GM23248 (cell line): ENCODE data around the gene SYNDIG1. TPM values are rescaled to one million over a fixed set of nuclear protein-coding genes. Genes with fewer than 3 reads are reported as not detected.

Source experiments
- DNase-seq: peaks from one replicate; pipeline ENCODE4 v3.0.0-alpha.2; 2015
- H2AFZ ChIP-seq: fragments of 200-600 bp; sonication (generic); 2 replicates; pipeline ENCODE4 v1.6.1; 2016; ENCODE audit warnings: antibody characterized with exemption
- H3F3A ChIP-seq: fragments of 200-600 bp; sonication (generic); 2 replicates; pipeline ENCODE4 v1.6.1; 2016; ENCODE audit warnings: mild to moderate bottlenecking, antibody characterized with exemption, mixed run types; ENCODE audit not compliant: insufficient read depth
- H3K27ac ChIP-seq: fragments of 200-600 bp; sonication (generic); 2 replicates; pipeline ENCODE4 v1.5.1; 2016; ENCODE audit warnings: mild to moderate bottlenecking
- H3K27me3 ChIP-seq: fragments of 200-600 bp; sonication (generic); replicated peaks from 2 replicates; pipeline ENCODE4 v1.6.1; 2016; ENCODE audit warnings: mild to moderate bottlenecking; ENCODE audit not compliant: insufficient read depth
- H3K36me3 ChIP-seq: fragments of 200-600 bp; sonication (generic); 2 replicates; pipeline ENCODE4 v1.6.1; 2016; ENCODE audit warnings: low read depth, mild to moderate bottlenecking
- H3K4me1 ChIP-seq: fragments of 200-600 bp; sonication (generic); 2 replicates; pipeline ENCODE4 v1.6.1; 2016; ENCODE audit warnings: mild to moderate bottlenecking; ENCODE audit not compliant: insufficient read depth
- H3K4me2 ChIP-seq: fragments of 200-600 bp; sonication (generic); one replicate; pipeline ENCODE4 v1.6.1; 2016; ENCODE audit warnings: mild to moderate bottlenecking; ENCODE audit not compliant: unreplicated experiment
- H3K4me3 ChIP-seq: fragments of 200-600 bp; sonication (generic); 2 replicates; pipeline ENCODE4 v1.5.1; 2016; ENCODE audit warnings: mild to moderate bottlenecking
- H3K79me2 ChIP-seq: fragments of 200-600 bp; sonication (generic); 2 replicates; pipeline ENCODE4 v1.6.1; 2016; ENCODE audit warnings: mild to moderate bottlenecking; ENCODE audit not compliant: insufficient read depth
- H3K9ac ChIP-seq: fragments of 200-600 bp; sonication (generic); 2 replicates; pipeline ENCODE4 v1.6.1; 2016; ENCODE audit warnings: mild to moderate bottlenecking
- H3K9me2 ChIP-seq: fragments of 200-600 bp; sonication (generic); 2 replicates; pipeline ENCODE4 v1.6.1; 2016; ENCODE audit warnings: mixed run types, mild to moderate bottlenecking, moderate library complexity; ENCODE audit not compliant: insufficient read depth
- H3K9me3 ChIP-seq: fragments of 200-600 bp; sonication (generic); one replicate; pipeline ENCODE4 v1.6.1; 2017; ENCODE audit warnings: low read depth
- H4K20me1 ChIP-seq: fragments of 200-600 bp; sonication (generic); 2 replicates; pipeline ENCODE4 v1.6.0; 2016; ENCODE audit not compliant: insufficient read depth
- EZH2 ChIP-seq: fragments of 200-600 bp; sonication (generic); IDR thresholded peaks from 2 replicates; pipeline ENCODE4 v1.6.1; 2018; ENCODE audit warnings: antibody characterized with exemption, mild to moderate bottlenecking; ENCODE audit not compliant: insufficient read depth, poor library complexity, severe bottlenecking
- EZH2phosphoT487 ChIP-seq: fragments of 200-600 bp; sonication (generic); IDR thresholded peaks from 2 replicates; pipeline ENCODE4 v1.6.1; 2018; ENCODE audit warnings: antibody characterized with exemption, moderate library complexity, mild to moderate bottlenecking, low read depth; ENCODE audit not compliant: insufficient read depth
- WGBS, 2 experiments: methylation state at CpG; one replicate each; pipeline ENCODE4 v1.1.6; 2015 to 2017; ENCODE audit warnings: low lambda C conversion rate in 2 of 2, low coverage in 1 of 2; ENCODE audit errors: missing lambda C conversion rate in 2 of 2; 5-methylcytosine and 5-hydroxymethylcytosine counted together
- in situ Hi-C: fragments of 300-500 bp; cut with MboI; formaldehyde crosslinking; loops from 2 replicates; pipeline ENCODE4 v1.15.0; 2020
- polyA plus RNA-seq: library from polyadenylated mRNA; unstranded; fragments of >200 nt; fragmentation: Nextera tagmentation; extraction: Ambion mirVana; gene quantifications from 2 replicates; pipeline ENCODE4 v1.2.1, GENCODE V29; 2016
- total RNA-seq: library from RNA; depleted of rRNA; stranded (reverse); fragments of >200 nt; shearing (Covaris generic); gene quantifications from 2 replicates; pipeline ENCODE4 v1.2.3, GENCODE V29; 2014

SYNDIG1 gene
- total and polyA plus RNA-seq, 2 experiments from 2014 or later = 1.6 to 2.6 TPM

DNA sequence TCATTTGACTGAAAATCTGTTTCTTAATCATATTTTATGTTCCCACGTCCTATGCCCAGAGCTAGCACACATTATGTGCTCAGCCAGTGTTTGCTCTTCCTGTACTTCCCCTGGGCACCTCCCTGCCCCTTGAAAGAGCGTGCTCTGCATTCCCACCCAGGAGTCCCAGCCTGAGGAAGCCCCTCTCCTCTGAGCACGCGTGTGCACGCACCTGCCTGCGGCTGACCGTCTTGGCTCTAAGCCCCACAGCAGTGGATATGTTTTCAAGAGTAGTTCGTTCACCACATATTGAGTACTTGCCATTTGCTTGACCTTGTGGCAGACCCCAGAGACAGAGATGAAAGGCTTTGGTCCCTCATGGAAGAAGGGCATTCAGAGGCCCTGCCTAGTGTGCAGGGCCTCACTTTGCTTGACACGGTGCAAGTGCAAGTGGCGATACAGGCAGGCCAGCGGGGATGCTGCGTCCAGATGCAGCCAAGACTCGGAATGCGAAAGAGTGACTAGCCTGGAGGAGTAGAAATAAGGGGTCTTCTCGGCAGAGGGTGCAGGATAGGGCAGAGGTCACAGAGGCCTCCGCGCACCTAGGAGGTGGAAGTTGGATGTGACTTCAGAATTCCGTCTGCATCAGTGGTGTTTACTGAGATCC is 14.1 kb downstream of the SYNDIG1 start:
- no peak overlapping the region for H3K4me2 ChIP-seq
- H3K9ac ChIP-seq = no peak overlapping the region
- no peak overlapping the region for H3K27ac ChIP-seq
- no peaks in the 10 kb centered on the region for H4K20me1 ChIP-seq
- no peak for TF ChIP-seq EZH2
- no peak for TF ChIP-seq EZH2phosphoT487
- no peak overlapping the region for H3K4me3 ChIP-seq
- H2AFZ ChIP-seq = no peak overlapping the region
- 0 out of 2 replicates have a peak, but pooled peaks cover under 1% of the 10 kb centered on the region for H3K27me3 ChIP-seq
- WGBS, 2 experiments = 69% methylated on average over 15 to 18 of the region's 18 CpGs
- H3K36me3 ChIP-seq = no peaks in the 10 kb centered on the region
- no peak for DNase-seq
- H3K9me3 ChIP-seq = no peaks in the 10 kb centered on the region
- no peaks in the 10 kb centered on the region for H3K79me2 ChIP-seq
- no peaks in the 10 kb centered on the region for H3F3A ChIP-seq
- no peaks in the 10 kb centered on the region for H3K9me2 ChIP-seq
- H3K4me1 ChIP-seq = no peaks in the 10 kb centered on the region
- in situ Hi-C loops = loop anchor here (5.0 kb wide), 1 partner anchor 49 kb away; no protein-coding TSS in a partner anchor

DNA sequence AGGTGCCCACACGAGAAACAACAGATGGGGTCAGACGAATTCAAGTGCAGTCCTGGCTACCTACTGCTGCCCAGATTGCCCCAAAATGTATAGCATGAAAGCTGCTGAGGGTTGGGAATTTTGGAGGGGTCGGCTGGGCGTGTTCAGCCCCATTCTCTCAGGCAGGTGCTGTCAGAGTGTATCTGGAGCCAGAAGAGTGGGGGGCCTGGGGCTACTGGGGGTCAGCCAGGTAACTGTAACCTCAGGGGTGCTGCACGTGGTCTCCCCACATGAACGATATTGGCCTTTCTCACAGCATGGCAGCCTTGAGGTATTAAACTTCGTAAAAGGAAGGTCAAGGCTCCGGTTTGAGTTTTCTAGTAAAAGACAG is 14.6 kb downstream of the SYNDIG1 start:
- no peaks in the 10 kb centered on the region for H3F3A ChIP-seq
- no peak overlapping the region for H3K4me3 ChIP-seq
- DNase-seq = no peak
- H2AFZ ChIP-seq = no peak overlapping the region
- H3K4me2 ChIP-seq = no peak overlapping the region
- no peak overlapping the region for H3K27ac ChIP-seq
- TF ChIP-seq EZH2phosphoT487 = no peak
- no peak for TF ChIP-seq EZH2
- no peak overlapping the region for H3K9ac ChIP-seq
- 60 to 64% methylated on average over 8 of the region's 8 CpGs for WGBS, 2 experiments
- no peaks in the 10 kb centered on the region for H4K20me1 ChIP-seq
- no peaks in the 10 kb centered on the region for H3K36me3 ChIP-seq
- no peaks in the 10 kb centered on the region for H3K27me3 ChIP-seq
- H3K79me2 ChIP-seq = no peaks in the 10 kb centered on the region
- no peaks in the 10 kb centered on the region for H3K9me3 ChIP-seq
- H3K4me1 ChIP-seq = no peaks in the 10 kb centered on the region
- in situ Hi-C loops = loop anchor here (5.0 kb wide), 1 partner anchor 48 kb away; no protein-coding TSS in a partner anchor
- no peaks in the 10 kb centered on the region for H3K9me2 ChIP-seq

DNA sequence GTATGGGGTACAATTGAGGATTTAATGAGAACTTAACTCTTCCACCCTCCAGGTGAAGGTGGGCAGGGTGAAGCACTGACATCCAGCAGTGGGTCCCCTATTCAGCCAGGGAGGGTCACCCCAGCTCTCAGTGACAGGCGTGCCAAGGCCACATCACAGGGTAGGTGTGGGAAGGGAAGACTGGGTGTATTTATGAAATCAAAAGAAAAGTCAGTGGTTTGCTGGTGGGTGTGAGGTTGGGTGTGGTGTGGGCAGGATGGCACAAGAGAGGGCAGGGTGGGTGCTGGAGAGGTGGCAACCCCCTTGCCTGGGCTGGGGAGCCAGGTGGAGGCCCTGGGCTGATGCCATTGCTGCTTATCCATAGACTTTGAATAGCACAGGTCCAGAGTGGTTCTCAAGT is 16.6 kb downstream of the SYNDIG1 start:
- in situ Hi-C loops = no loop called here
- 55 to 65% methylated on average over 1 of the region's 1 CpG for WGBS, 2 experiments

DNA sequence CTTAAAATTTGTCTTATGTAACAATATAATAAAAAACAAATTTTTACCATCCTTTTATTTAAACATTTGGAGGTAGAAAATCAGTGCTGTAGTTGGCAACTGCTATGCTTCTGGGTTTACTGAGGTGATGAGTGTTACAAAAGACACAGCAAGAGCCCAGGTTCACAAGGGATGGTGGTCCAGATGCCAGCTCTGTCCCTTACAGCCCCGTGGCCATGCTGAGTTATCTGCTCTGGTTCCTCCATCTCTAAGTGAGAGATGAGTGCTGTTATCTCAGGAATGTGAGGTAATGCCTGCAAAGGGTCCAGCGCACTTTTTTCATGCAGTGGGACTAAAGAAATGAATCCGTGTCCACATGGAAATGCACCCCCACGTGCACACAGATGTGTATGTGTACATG is 17.8 kb downstream of the SYNDIG1 start:
- Histone ChIP-seq H3K27me3 (no peaks in the 10 kb centered on the region), H3K4me1 (no peaks in the 10 kb centered on the region), H3K27ac (no peak overlapping the region), H3K9me2 (no peaks in the 10 kb centered on the region), H3K36me3 (no peaks in the 10 kb centered on the region), H3K9ac (no peak overlapping the region), H3K79me2 (no peaks in the 10 kb centered on the region), H3K9me3 (no peaks in the 10 kb centered on the region), H3K4me2 (no peak overlapping the region), H2AFZ (no peak overlapping the region), H4K20me1 (no peaks in the 10 kb centered on the region), H3F3A (no peaks in the 10 kb centered on the region), H3K4me3 (no peak overlapping the region)
- TF ChIP-seq EZH2 (no peak), EZH2phosphoT487 (no peak)
- in situ Hi-C loops = no loop called here
- 35 to 42% methylated on average over 4 of the region's 4 CpGs for WGBS, 2 experiments
- DNase-seq = no peak

More for the DNA sequence above, 16.6 kb downstream of the SYNDIG1 start:
- H3F3A ChIP-seq = no peaks in the 10 kb centered on the region
- no peak overlapping the region for H3K27ac ChIP-seq
- no peak overlapping the region for H3K4me3 ChIP-seq
- TF ChIP-seq EZH2phosphoT487 = no peak
- no peak for TF ChIP-seq EZH2
- H4K20me1 ChIP-seq = no peaks in the 10 kb centered on the region
- no peaks in the 10 kb centered on the region for H3K36me3 ChIP-seq
- no peaks in the 10 kb centered on the region for H3K4me1 ChIP-seq
- H3K9me2 ChIP-seq = no peaks in the 10 kb centered on the region
- H3K9me3 ChIP-seq = no peaks in the 10 kb centered on the region
- H3K9ac ChIP-seq = no peak overlapping the region
- no peak overlapping the region for H3K4me2 ChIP-seq
- H3K79me2 ChIP-seq = no peaks in the 10 kb centered on the region
- no peak for DNase-seq
- H3K27me3 ChIP-seq = no peaks in the 10 kb centered on the region
- H2AFZ ChIP-seq = no peak overlapping the region
